ENCODE data around the gene OR14J1.

DNA sequence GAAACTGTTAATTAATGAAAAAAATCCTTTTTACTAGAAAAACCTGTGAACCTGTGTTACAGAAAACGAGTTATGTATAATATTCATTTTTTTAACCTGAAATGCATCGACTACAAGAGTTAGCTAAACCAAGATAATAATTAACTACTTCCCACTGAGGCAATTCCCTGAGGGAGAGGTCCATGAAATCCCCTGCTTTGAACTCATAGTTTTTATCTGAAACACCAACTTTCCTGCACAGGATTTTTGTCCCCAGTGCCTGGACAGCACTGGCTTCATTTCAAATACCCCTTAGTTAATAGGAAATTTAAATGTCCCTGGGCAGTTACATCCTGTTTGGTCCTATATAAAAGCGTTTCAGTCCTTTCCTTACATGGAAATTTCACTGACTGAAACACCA lies at the start of gene OR14J1:
- TF ChIP-seq CTCF (conservative IDR thresholded peaks at IDR 0.05) (no peak), ZFX (IDR thresholded peaks at IDR 0.05) (no peak)
